Fibroblast of lung (primary cell): Measurements from ENCODE around the gene NLGN1. TPM values are rescaled to one million over a fixed set of nuclear protein-coding genes. Genes with fewer than 3 reads are reported as not detected.

Experiments used
- DNase-seq, 2 donors: peaks; one replicate each; pipeline versions ENCODE4 v3.0.0 to v3.0.0-alpha.2; 2010; ENCODE audit warnings: low read depth in 2 of 2
- H2AFZ ChIP-seq: 2 replicates; pipeline ENCODE4 v1.5.1; 2012; ENCODE audit warnings: low read length, control low read depth, inconsistent platforms
- H3K27ac ChIP-seq: 2 replicates; pipeline ENCODE4 v1.5.1; 2011; ENCODE audit warnings: low read length, control low read depth; ENCODE audit not compliant: insufficient read depth
- H3K27me3 ChIP-seq: 2 replicates; pipeline ENCODE4 v1.5.1; 2011; ENCODE audit warnings: mild to moderate bottlenecking, low read length; ENCODE audit not compliant: control insufficient read depth, insufficient read depth
- H3K36me3 ChIP-seq: 2 replicates; pipeline ENCODE4 v1.5.1; 2011; ENCODE audit warnings: low read length; ENCODE audit not compliant: control insufficient read depth, insufficient read depth
- H3K4me1 ChIP-seq: 2 replicates; pipeline ENCODE4 v1.5.1; 2011; ENCODE audit warnings: low read length; ENCODE audit not compliant: control insufficient read depth, insufficient read depth; ENCODE audit errors: extremely low read depth
- H3K4me2 ChIP-seq: 2 replicates; pipeline ENCODE4 v1.5.1; 2011; ENCODE audit warnings: low read length, control low read depth; ENCODE audit not compliant: insufficient read depth; ENCODE audit errors: extremely low read depth
- H3K4me3 ChIP-seq, 4 experiments: fragments of 200-600 bp in 1 of 4; sonication (generic) in 1 of 4; replicated peaks in 1 of 4; 2 replicates each; pipeline ENCODE4 v1.5.1; 2011 to 2016; ENCODE audit warnings: low read length in 4 of 4, low read depth in 3 of 4, mild to moderate bottlenecking in 3 of 4, control low read depth in 2 of 4, inconsistent platforms in 1 of 4, mixed read lengths in 1 of 4; ENCODE audit not compliant: insufficient read depth in 1 of 4; ENCODE audit errors: control extremely low read depth in 1 of 4
- H3K79me2 ChIP-seq: 2 replicates; pipeline ENCODE4 v1.5.1; 2012; ENCODE audit warnings: mild to moderate bottlenecking, low read length, inconsistent platforms; ENCODE audit not compliant: control insufficient read depth, insufficient read depth
- H3K9ac ChIP-seq: 2 replicates; pipeline ENCODE4 v1.5.1; 2011; ENCODE audit warnings: mild to moderate bottlenecking, low read length, control low read depth; ENCODE audit not compliant: insufficient read depth
- H3K9me3 ChIP-seq: 2 replicates; pipeline ENCODE4 v1.5.1; 2012; ENCODE audit warnings: low read depth, low read length; ENCODE audit not compliant: control insufficient read depth, insufficient read depth
- H4K20me1 ChIP-seq: 2 replicates; pipeline ENCODE4 v1.5.1; 2011; ENCODE audit warnings: low read length; ENCODE audit not compliant: control insufficient read depth, insufficient read depth; ENCODE audit errors: extremely low read depth
- CTCF ChIP-seq, 2 donors: IDR thresholded peaks in 1 of 2; conservative IDR thresholded peaks in 1 of 2; 1 replicate in 1 of 2; 2 replicates in 1 of 2; pipeline ENCODE4 v1.5.1; 2011 to 2012; ENCODE audit warnings: low read length in 2 of 2, control low read depth in 1 of 2, inconsistent platforms in 1 of 2, low read depth in 1 of 2, mild to moderate bottlenecking in 1 of 2
- EZH2 ChIP-seq: IDR thresholded peaks from 2 replicates; pipeline ENCODE4 v1.5.1; 2012; ENCODE audit warnings: low read length, control low read depth, mild to moderate bottlenecking; ENCODE audit errors: missing control alignments
- polyA plus RNA-seq, 2 donors: library from polyadenylated mRNA; depleted of rRNA in 1 of 2; stranded (reverse) in 1 of 2; unstranded in 1 of 2; fragments of >200 nt; gene quantifications; 2 replicates each; pipeline ENCODE4 v1.2.1, GENCODE V29; 2011 to 2012; ENCODE audit warnings: missing spikeins in 1 of 2
- total RNA-seq: library from RNA; depleted of rRNA; stranded (reverse); fragments of >200 nt; gene quantifications from 2 replicates; pipeline ENCODE4 v1.2.1, GENCODE V29; 2014

Gene NLGN1
- total and polyA plus RNA-seq, 2 donors (not counting 1 experiment from before 2014, with no cell fraction given), result 0.61 to 2.1 TPM

GRCh38 chr3:173921732-173922131 lies 524.2 kb downstream of the NLGN1 start:
- Histone ChIP-seq H3K9me3 (no peaks in the 10 kb centered on the region), H3K36me3 (no peaks in the 10 kb centered on the region)

GRCh38 chr3:173923204-173923603 lies 525.7 kb downstream of the NLGN1 start:
- H3K9me3 ChIP-seq, result no peaks in the 10 kb centered on the region
- no peaks in the 10 kb centered on the region for H3K36me3 ChIP-seq
- DNase-seq, result no peak
- H3K4me3 ChIP-seq, result no peak overlapping the region
- no peaks in the 10 kb centered on the region for H3K27me3 ChIP-seq
- no peak for TF ChIP-seq EZH2
- TF ChIP-seq CTCF (conservative IDR thresholded peaks at IDR 0.05 in 1 of 2, IDR thresholded peaks at IDR 0.05 in 1 of 2; ENCODE audit: low read depth in 1 of 2, low read length in 2 of 2), result no peak
- H3K4me2 ChIP-seq, result no peak overlapping the region
- H3K79me2 ChIP-seq, result no peaks in the 10 kb centered on the region
- H2AFZ ChIP-seq, result no peak overlapping the region
- H3K9ac ChIP-seq, result no peak overlapping the region
- no peaks in the 10 kb centered on the region for H4K20me1 ChIP-seq
- H3K4me1 ChIP-seq, result no peaks in the 10 kb centered on the region
- H3K27ac ChIP-seq, result no peak overlapping the region

More at GRCh38 chr3:173921732-173922131, 524.2 kb downstream of the NLGN1 start:
- Histone ChIP-seq H3K27me3 (no peaks in the 10 kb centered on the region), H3K4me3 (no peak overlapping the region), H3K79me2 (no peaks in the 10 kb centered on the region), H3K4me1 (no peaks in the 10 kb centered on the region), H3K9ac (no peak overlapping the region), H3K4me2 (no peak overlapping the region), H2AFZ (no peak overlapping the region), H3K27ac (no peak overlapping the region), H4K20me1 (no peaks in the 10 kb centered on the region)
- no peak for TF ChIP-seq CTCF (conservative IDR thresholded peaks at IDR 0.05 in 1 of 2, IDR thresholded peaks at IDR 0.05 in 1 of 2; ENCODE audit: low read depth in 1 of 2, low read length in 2 of 2)
- no peak for TF ChIP-seq EZH2
- no peak for DNase-seq

GRCh38 chr3:173930251-173930650 lies 532.7 kb downstream of the NLGN1 start:
- DNase-seq, result no peak
- Histone ChIP-seq H3K27me3 (no peaks in the 10 kb centered on the region), H3K36me3 (no peaks in the 10 kb centered on the region), H3K9me3 (no peaks in the 10 kb centered on the region), H3K4me2 (no peak overlapping the region), H4K20me1 (no peaks in the 10 kb centered on the region), H3K9ac (no peak overlapping the region), H3K27ac (no peak overlapping the region), H3K4me3 (no peak overlapping the region), H3K79me2 (no peaks in the 10 kb centered on the region), H2AFZ (no peak overlapping the region), H3K4me1 (no peaks in the 10 kb centered on the region)
- TF ChIP-seq CTCF (conservative IDR thresholded peaks at IDR 0.05 in 1 of 2, IDR thresholded peaks at IDR 0.05 in 1 of 2; ENCODE audit: low read depth in 1 of 2, low read length in 2 of 2) (no peak), EZH2 (no peak)
